GM15510 (cell line): Measurements from ENCODE around the gene IL12B.
A peak's percentile ranks its signal among the peaks of the same experiment; 100 is the strongest.

Source experiments
- POLR2A ChIP-seq: IDR thresholded peaks from 3 replicates; pipeline ENCODE4 v1.6.1; 2011; ENCODE audit warnings: borderline replicate concordance; ENCODE audit not compliant: insufficient read length; ENCODE audit errors: extremely low read depth

Gene IL12B

DNA sequence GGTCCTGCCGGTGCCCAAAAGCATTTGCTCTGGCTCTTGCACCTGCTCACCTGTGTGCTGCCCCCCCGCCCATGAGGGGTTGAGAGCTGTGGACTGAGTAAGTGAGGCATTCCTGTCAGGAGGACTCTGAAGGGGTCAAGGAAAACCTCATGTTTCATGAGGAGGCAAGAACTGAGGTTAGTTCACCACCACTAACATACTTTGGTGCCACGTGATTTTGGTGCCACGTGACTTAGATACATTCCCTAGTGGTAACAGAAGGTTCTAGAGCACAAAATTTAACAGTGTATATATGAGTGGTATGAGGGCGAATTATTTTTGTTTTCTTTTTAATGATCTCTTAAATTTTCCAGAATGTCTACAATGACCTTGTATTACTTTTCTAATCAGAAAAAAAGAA, 6.3 kb upstream of the IL12B start:
- no peak for TF ChIP-seq POLR2A

DNA sequence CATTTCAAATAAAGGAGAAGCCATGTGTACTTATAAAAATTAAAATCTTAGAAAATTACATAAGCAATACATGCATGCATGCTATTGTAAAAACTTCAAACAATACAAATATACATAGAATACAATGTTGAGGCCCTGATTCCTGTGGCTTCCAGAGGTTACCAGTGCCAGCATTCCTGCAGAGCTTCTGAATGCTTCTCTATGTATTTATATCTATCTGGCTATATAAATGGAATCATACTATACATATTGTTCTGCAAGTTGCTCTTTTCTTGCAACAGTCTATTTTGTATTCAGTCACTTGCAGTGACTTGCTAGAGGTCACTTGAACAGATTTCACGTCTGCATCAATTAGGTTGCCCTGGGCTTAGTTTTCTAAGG, 3.2 kb upstream of the IL12B start:
- no peak for TF ChIP-seq POLR2A

DNA sequence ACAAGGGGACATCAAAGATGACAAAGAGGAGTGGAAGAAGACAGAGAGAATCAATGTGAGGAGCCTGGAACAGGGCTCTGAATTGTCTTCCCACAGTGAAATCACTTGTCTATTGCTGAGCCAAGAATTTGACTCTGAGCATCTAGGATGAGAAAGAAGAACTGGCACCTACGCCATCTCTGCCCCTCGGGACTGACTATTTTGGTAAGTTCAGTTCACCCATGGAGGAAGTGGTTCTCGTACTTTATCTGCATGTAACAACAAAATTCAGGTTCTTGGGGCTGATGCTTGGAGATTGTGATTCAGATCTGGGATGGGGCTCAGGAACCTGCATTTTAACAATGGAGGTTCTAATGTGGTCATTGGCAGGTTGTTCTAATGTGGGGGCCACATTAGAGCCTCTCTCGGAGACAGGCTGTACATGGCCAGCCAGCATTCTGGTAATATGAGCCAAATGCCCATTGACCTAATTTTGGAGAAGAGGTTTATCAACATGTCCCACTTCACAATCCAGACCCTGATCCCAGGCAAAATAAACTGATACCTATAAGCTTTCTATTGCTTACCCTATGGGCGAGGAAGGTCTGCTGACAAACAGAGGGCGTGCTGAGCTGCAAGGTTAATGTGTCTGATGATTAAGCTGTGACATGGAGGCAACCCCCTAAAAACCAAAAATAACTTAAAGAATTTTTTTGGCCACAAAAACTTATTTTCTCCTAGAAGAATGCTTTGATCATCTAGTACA, 2.7 kb upstream of the IL12B start:
- no peak for TF ChIP-seq POLR2A

DNA sequence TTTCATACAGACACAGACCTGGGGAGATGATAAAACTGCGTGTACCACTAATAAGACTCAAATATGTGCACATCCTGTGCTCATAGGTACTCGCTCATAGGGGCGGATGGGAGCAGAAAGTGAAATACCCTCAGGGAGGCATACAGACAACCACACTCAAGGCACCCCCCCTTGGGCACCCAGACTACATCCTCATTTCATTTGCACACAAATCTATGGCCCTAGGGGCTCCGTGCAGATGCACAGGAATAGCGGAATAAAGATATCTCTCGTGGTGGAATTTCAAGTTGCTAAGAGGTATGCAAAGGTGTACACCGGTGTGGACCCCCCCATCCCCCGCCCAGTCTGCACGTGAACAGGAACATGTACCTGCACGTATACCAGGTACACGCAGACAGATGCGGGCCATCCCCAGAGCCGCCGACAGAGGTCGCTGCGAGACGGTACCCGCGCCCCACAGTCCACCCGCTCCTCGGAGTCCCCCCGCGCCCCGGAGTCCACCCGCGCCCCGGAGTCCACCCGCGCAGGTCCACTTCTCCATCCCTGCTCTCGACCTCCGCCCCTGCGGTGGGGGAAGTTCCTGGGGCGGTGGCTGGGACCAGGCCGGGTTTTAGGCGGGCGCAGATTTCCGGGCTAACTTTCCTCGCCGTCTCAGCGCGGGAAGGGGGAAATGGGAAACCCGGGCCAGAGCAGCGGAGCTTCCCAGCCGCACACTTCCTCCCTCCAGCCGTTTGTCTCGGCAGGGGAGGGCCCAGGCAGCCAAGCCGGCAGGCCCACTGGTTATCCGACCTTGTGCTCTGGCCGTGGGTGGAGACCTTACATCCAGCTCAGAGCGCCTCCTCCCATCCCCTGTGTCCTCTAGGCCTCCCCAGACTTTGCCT, 1.0 kb upstream of the IL12B start:
- TF ChIP-seq POLR2A: peak; percentile 31

DNA sequence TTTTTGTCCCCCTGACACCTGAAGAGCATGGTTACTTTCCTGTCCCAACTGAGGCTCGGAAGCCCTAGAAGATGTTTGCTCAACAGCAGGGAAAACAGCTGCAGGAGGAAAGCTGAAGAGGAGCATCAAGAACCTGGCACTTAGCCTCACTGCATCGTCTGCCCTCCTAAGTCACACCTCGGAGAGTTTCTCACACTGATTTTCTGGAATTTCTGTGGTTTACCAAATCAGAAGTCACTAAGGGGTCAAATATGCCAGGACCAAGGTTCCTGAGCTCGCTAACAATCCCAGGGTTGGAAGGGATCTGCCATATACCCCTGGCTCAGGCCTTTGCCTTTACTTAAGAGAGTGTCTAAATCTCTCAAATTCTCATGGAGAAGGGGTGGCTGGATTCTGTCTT, 5.3 kb downstream of the IL12B start:
- TF ChIP-seq POLR2A: no peak

DNA sequence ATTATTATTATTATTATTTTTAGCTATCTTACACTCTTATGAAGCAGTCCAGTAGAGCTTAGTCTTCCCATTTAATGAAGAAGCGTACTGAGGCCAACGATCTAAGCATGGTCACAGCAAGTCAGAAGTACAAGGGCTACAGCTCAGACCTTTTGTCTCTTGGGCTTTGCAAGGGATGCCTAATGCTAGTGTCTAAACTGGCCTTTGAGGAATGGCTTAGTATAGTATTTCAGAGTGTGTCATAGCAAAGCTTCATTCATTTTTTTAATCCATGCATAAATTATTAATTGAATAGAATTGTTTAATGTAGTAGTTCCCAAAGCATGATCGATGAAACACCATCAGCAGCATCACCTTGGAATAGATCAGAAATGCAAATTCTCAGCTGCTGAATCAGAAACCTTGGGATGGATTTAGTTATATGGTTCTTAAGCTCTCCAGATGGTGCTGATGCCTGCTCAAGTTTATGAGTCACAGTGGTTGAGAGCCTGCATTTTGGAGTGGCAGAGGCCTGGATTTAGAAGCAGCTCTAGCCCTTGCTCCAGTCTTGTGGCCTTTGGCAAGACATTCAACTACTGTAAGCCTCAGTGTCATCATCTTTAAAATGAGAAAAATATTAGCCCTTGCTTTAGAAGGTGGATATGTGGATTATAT, 6.1 kb downstream of the IL12B start:
- no peak for TF ChIP-seq POLR2A

DNA sequence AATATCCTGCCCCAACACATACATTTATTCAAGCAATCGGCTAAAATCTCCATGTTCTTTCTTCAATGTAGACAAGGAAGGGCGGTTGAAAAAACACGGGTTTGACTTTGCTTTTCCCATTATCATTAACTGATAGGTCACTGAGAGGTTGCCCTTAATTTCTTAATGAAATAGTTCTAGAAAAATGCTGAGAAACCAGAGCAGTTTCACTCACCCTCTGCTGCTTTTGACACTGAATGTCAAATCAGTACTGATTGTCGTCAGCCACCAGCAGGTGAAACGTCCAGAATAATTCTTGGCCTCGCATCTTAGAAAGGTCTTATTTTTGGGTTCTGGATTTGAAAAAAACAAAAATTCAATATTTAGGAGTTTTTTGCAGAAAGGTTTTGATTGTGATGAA, 8.1 kb downstream of the IL12B start:
- no peak for TF ChIP-seq POLR2A

DNA sequence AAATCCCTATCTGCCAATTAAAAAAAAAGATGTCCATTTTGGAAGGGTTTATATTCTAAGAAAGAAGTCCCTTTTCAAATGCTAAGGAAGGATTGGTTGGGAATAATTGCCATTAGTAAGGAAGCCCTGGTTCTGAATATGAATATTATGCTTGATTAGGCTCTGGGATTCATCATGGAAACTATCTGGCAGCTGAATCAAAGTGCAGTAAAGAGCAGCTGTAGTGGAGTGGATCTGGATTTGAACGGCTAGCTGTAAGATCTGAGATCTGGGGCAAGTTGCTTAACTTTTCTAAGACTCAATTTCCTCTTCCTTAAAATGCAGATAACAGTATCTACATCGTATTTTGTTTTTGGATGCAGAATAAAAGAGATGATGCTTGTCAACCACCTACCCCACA, 10.5 kb downstream of the IL12B start:
- TF ChIP-seq POLR2A: no peak

DNA sequence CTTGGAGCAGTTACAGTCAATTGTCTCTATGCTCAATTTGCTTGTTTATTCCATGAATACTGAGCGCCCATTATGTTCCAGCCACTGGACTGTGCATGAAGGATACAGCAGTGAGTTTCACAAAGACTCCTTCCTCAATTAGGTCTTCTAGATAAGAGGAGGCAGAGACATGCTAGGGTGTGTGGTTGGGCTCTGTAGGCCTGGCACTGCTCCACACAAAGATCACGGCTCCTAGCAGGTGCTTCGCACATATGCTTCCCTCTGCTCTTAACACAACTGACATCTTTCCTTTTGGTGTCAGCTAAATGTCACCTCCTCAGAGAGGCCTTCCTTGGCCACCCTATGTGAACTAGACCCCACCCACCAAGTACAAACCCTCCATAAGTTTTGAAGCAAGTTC, 10.9 kb downstream of the IL12B start:
- TF ChIP-seq POLR2A: no peak

DNA sequence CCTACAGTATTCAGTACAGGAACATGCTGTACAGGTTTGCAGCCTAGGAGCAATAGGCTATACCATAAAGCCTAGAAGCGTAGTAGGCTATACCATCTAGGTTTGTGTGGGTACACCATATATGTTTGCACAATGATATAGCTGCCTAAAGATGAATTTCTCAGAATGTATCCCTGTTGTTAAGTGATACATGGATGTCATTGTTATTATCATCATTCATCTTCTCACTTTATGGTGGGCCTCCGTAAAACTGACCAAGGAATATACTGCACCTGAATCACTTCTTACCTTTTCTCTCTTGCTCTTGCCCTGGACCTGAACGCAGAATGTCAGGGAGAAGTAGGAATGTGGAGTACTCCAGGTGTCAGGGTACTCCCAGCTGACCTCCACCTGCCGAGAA, 11.8 kb downstream of the IL12B start:
- no peak for TF ChIP-seq POLR2A

DNA sequence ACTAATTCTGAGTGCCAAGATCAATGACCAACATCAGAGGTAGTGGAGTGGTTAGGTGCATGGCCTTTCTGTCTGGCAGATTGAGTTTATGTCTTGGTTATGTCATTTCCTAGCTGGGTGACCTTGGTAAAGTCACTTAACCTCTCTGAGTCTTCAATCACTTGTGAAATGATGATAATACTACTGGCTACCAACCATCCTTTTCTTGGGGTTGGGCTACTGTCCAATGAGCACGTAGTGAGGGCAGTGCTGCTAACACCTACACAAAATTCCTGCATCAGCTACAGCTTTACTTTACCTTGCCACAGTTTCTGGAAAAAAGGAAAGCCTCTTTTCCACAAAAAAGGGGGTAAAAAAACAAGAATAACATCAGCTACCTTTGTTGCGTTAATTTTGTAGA, 12.4 kb downstream of the IL12B start:
- no peak for TF ChIP-seq POLR2A

DNA sequence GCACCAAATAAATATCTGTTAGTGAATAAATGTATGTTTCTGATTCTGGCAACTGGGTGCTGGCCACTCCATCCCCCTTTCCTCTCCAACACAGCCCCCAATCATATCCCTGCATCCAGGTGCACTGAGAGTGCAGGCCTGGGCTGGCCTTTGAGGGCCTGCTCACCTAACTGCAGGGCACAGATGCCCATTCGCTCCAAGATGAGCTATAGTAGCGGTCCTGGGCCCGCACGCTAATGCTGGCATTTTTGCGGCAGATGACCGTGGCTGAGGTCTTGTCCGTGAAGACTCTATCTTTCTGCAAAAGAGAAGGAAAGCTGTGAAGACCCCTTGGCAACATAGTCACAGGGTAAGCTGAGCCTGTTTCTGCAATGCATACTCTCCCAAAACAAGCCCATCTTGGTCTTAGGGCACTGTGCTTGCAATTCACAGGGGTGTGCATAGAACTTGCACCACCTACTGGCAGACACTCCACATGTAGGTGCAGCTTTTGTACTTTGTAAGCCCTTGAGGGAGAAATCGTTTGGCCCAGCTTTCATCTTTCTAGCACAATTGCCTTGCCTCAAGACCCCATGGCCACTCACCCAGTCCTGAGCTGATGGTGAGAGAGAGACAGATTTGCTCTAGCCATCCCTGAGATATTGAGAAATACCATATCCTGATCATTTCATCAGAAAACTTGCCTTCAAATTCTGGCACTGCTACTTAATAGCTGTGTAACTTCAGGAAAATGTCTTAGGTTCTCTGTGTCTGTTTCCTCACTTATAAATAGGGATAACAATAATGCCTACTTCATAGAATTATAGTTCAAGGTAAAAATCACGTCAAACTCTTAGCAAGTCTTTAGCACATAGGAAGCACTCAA, 13.5 kb downstream of the IL12B start:
- no peak for TF ChIP-seq POLR2A

DNA sequence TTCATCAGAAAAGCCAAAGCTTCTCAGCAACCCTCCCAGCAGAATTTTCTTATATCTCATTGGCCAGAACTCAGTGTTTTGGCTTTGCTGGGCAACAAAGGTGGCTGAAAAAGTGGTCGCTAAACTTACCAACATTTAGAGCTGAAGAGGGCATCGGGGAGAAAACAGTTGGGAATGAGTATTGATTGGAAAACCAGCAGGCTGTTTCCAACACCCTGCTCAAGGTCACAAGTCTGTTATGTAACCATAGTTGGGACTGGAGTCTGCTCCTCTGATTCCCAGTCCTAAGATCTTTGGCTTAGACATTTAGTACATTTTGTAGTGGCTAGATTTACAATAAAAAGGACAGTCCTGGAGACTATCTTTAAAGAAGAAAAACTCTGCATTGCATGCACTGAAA, 17.1 kb downstream of the IL12B start:
- TF ChIP-seq POLR2A: no peak

DNA sequence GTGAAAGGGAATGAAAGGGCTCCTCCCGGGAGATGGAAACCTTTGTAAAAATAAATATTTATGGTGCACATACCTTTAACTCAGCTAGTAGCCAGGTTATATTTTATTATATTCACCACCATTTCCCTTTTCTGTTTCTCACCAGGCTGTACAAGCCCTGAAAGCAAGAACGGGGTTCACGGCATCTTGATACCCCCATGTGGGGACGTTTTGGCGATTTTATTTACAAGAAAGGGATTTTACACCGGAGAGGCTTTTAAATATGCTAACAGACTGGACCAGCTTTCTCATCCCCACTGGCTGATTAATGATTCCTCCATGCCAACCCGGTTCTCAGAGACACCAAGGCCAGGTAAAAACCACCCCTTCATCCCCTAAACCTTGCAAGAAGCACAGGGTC, 19.2 kb downstream of the IL12B start:
- no peak for TF ChIP-seq POLR2A

DNA sequence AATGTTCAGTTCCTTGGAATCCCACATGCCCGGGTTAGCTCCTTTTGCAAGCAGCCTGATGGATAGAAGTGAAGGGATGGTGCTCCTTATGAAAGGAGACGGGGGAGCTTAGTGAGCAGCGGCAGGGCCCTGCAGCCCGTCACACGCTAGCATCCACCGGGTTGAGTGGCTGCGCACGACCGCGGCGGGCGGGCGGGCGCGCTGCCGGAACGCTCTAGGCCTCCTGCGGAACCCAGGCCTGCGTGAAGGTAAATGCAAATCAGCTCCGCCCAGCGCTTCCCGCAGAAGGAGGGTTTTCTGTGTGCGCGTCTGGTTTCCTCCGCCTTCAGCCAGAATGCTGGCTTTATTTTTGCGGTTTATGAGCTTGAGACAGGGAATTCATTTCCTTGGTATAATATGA, 19.8 kb downstream of the IL12B start:
- no peak for TF ChIP-seq POLR2A

DNA sequence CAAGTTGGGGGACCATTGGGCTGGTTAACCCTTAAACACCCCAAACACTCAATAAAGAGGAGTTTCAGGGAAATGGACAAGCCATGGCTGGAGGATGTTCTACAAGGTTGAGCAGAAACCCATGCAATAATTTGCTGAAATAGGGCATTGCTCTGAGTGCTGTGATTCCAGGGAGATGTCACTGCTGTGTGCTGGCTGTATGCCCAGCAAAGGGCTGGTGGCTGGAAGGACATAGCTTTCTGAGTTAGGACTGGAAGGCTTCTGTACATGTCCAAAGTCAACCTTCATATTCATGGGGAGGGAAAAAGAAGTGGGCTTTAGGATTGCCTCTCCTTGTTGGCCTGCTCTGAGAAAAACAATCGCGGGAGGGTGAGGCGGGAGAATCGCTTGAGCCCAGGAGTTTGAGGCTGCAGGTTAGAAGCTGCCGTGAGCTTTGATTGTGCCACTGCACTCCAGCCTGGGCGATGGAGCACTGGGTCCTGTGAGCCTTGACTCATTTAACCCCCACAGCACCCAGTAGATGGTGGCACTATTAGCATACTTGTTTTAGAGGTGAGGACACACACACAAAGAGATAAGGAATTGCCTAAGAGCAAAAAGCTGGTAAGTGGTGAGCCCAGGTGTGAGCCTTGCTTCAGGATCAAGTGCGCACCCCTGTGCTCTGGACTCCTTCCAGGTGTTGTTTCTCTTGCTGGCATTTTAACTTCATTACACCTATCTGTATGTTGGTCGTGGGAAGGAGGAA, 20.4 kb downstream of the IL12B start:
- TF ChIP-seq POLR2A: no peak
